Aorta (tissue), 5 donors: ENCODE results near the gene STK10. TPM values are rescaled to one million over a fixed set of nuclear protein-coding genes. Genes with fewer than 3 reads are reported as not detected.

ENCODE experiments used
- ATAC-seq: fragments of 200-7000 bp; cut with Tn5 transposase; one replicate; pipeline ENCODE4 v1.9.1; 2022; ENCODE audit warnings: moderate library complexity; ENCODE audit not compliant: low FRiP score
- DNase-seq, 2 donors: peaks; one replicate each; pipeline ENCODE4 v3.0.0-alpha.2; 2020
- H3K27ac ChIP-seq, 2 donors: one replicate each; pipeline ENCODE4 v1.5.1; 2013; ENCODE audit warnings: low read length in 2 of 2, mild to moderate bottlenecking in 2 of 2, moderate library complexity in 2 of 2, control low read depth in 1 of 2, inconsistent platforms in 1 of 2, low read depth in 1 of 2
- H3K27me3 ChIP-seq, 2 donors: one replicate each; pipeline ENCODE4 v1.6.1; 2013; ENCODE audit warnings: control low read depth in 1 of 2, low read length in 1 of 2, mild to moderate bottlenecking in 1 of 2, moderate library complexity in 1 of 2; ENCODE audit not compliant: insufficient read depth in 2 of 2, control insufficient read depth in 1 of 2
- H3K36me3 ChIP-seq, 2 donors: one replicate each; pipeline ENCODE4 v1.6.1; 2013; ENCODE audit warnings: control low read depth in 1 of 2, low read length in 1 of 2, mild to moderate bottlenecking in 1 of 2; ENCODE audit not compliant: insufficient read depth in 2 of 2, control insufficient read depth in 1 of 2
- H3K4me1 ChIP-seq, 2 donors: one replicate each; pipeline ENCODE4 v1.6.1; 2013; ENCODE audit warnings: low read length in 2 of 2, control low read depth in 1 of 2, mild to moderate bottlenecking in 1 of 2, moderate library complexity in 1 of 2; ENCODE audit not compliant: insufficient read depth in 2 of 2, control insufficient read depth in 1 of 2
- H3K4me3 ChIP-seq, 2 donors: one replicate each; pipeline ENCODE4 v1.5.1; 2013; ENCODE audit warnings: low read length in 2 of 2, control low read depth in 1 of 2, mild to moderate bottlenecking in 1 of 2
- H3K9me3 ChIP-seq: one replicate; pipeline ENCODE4 v1.6.1; 2013; ENCODE audit warnings: mild to moderate bottlenecking, low read length; ENCODE audit not compliant: control insufficient read depth
- WGBS, 2 donors: extraction: QIAGEN DNeasy Blood & Tissue Kit; methylation state at CpG; one replicate each; pipeline ENCODE4 v1.1.7; 2013; 5-methylcytosine and 5-hydroxymethylcytosine counted together
- intact Hi-C, 2 donors: fragments of 100-400 bp; cut with DNase I; formaldehyde crosslinking; loops; one replicate each; pipeline versions ENCODE4 v1.14.2 to v1.15.0; 2022
- polyA plus RNA-seq, 2 donors: library from polyadenylated mRNA; stranded (reverse); fragments of 200-250 nt; gene quantifications; one replicate each; pipeline ENCODE4 v1.2.3, GENCODE V29; 2013
- total RNA-seq, 2 donors: library from RNA; stranded (reverse); fragmentation: NEBNext Ultra II Directional; extraction: Animal tissue kit (Norgen Biotek cat#: 25700); gene quantifications; one replicate each; pipeline ENCODE4 v1.2.1, GENCODE V29; 2021
- donor health status: healthy with polysubstance abuse.
- donor health status: Bipolar disorder and iron deficiency.
- donor health status: DM: no; HTN: no; CAD: no.
- donor health status: DM: no; HTN: no; CAD: no.
- donor health status: DM: yes; HTN: yes; CAD: no.

The STK10 gene
- total and polyA plus RNA-seq, 4 donors = 4.1 to 67.7 (median 18.8) TPM

GRCh38 chr5:172077664-172078425 is 110.2 kb downstream of the STK10 start:
- 89 to 90% methylated on average over 9 of the region's 9 CpGs for WGBS, 2 donors
- ATAC-seq = no peak
- H3K4me1 ChIP-seq = no peaks in the 10 kb centered on the region
- no peak overlapping the region for H3K27ac ChIP-seq
- H3K4me3 ChIP-seq = no peak overlapping the region
- no peaks in the 10 kb centered on the region for H3K9me3 ChIP-seq
- peaks cover 0 to 2% of the 10 kb centered on the region in 2 donors for H3K36me3 ChIP-seq
- intact Hi-C loops = no loop called here
- no peak for DNase-seq
- no peaks in the 10 kb centered on the region for H3K27me3 ChIP-seq

- no peak overlapping the region for H3K27ac ChIP-seq
- H3K4me3 ChIP-seq = no peak overlapping the region
- DNase-seq = no peak
- no peaks in the 10 kb centered on the region for H3K4me1 ChIP-seq
- no peak for ATAC-seq
- no peaks in the 10 kb centered on the region for H3K27me3 ChIP-seq
- peaks cover 0 to 2% of the 10 kb centered on the region in 2 donors for H3K36me3 ChIP-seq
- no peaks in the 10 kb centered on the region for H3K9me3 ChIP-seq
- 77% methylated on average over 10 of the region's 10 CpGs for WGBS, 2 donors
- intact Hi-C loops = no loop called here
Measured at GRCh38 chr5:172076761-172077244, 111.2 kb downstream of the STK10 start.

GRCh38 chr5:172075656-172076055 is 112.4 kb downstream of the STK10 start:
- no peak for ATAC-seq
- H3K27me3 ChIP-seq = no peaks in the 10 kb centered on the region
- no peaks in the 10 kb centered on the region for H3K4me1 ChIP-seq
- peaks cover 0 to 2% of the 10 kb centered on the region in 2 donors for H3K36me3 ChIP-seq
- no peaks in the 10 kb centered on the region for H3K9me3 ChIP-seq
- H3K4me3 ChIP-seq = no peak overlapping the region
- intact Hi-C loops = no loop called here
- WGBS, 2 donors = 97 to 100% methylated on average over 4 of the region's 4 CpGs
- no peak overlapping the region for H3K27ac ChIP-seq
- no peak for DNase-seq

DNA sequence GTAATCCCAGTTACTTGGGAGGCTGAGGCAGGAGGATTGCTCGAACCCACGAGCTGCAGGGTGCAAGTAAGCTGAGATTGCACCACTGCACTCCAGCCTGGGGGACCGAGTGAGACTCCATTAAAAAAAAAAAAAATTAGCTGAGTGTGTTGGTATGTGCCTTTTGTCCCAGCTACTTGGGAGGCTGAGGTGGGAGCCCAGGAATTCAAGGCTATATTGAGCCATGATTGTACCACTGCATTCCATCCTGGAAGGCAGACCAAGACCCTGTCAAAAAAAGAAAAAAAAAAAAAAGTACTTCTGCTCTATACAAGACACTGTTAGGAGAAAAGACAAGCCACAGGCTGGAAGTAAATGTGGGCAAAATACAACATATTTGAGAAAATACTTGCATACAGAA is 113.1 kb downstream of the STK10 start:
- no peak for ATAC-seq
- Histone ChIP-seq H3K27me3 (no peaks in the 10 kb centered on the region), H3K36me3 (no peaks in the 10 kb centered on the region), H3K4me1 (no peaks in the 10 kb centered on the region), H3K27ac (no peak overlapping the region), H3K9me3 (no peaks in the 10 kb centered on the region), H3K4me3 (no peak overlapping the region)
- no peak for DNase-seq
- intact Hi-C loops = no loop called here
- 87 to 93% methylated on average over 3 of the region's 3 CpGs for WGBS, 2 donors

DNA sequence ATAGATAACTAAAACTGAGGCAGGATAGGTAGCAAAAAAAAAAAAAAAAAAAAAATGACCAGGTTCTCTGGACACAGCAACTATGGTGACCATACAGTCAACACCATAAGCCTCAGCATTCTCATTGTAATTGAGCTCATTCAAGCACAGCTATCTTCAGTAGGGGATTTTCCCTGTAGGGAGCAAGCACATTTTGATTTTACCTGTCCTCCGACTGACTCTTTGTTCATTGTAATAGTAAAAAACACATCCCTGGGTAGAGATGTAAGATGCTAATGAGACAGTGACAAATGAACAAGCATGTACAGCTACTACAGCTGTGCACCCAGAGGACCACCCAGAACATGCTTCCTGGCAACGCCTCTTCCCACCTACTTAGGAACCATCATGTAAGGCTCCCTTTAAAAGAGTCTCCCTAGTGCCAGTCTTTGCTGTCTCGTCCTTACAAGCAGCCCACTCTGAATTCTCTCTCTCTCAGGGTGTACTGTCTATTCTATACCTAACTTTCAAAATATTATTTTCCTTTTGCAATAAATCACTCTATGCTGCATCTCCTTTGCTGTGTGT is 116.6 kb downstream of the STK10 start:
- no peak for DNase-seq
- no peak for ATAC-seq
- Histone ChIP-seq H3K27me3 (no peaks in the 10 kb centered on the region), H3K27ac (no peak overlapping the region), H3K4me3 (no peak overlapping the region), H3K9me3 (no peaks in the 10 kb centered on the region), H3K36me3 (no peaks in the 10 kb centered on the region), H3K4me1 (no peaks in the 10 kb centered on the region)
- intact Hi-C loops = no loop called here
- WGBS, 2 donors = 83 to 92% methylated on average over 3 of the region's 3 CpGs

DNA sequence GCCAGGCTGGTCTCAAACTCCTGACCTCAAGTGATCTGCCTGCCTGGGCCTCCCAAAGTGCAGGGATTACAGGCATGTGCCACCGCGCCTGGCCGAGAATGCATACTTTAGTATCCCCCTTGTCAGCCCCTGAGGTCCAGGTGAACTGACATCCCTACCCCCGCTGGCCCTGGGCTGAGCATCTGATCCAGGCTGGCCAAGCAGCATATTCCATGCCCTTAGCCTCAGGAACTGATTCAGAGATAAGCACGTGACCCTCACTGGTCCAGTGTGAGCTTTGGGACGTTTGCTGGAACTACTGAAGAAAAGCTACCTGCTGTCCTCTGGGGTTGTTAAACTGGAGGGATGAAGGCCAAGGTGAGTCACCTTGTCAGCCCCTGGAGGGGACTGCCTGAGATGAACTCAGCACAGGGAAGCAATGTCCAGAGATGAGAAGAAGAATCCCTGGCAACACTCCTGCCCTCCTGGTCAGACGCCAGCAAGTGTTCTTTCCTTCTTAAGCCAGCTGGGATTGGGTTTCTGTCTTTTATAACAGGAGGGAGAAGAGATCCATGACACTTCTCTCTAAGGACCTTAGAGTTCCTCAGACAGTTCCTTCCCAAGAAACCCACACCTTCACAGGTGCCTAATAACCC is 122.5 kb downstream of the STK10 start:
- intact Hi-C loops = no loop called here
- H3K4me1 ChIP-seq = no peaks in the 10 kb centered on the region
- H3K9me3 ChIP-seq = no peaks in the 10 kb centered on the region
- WGBS, 2 donors = 77 to 81% methylated on average over 7 of the region's 7 CpGs
- H3K36me3 ChIP-seq = peaks cover 0 to 2% of the 10 kb centered on the region in 2 donors
- DNase-seq (peak in 1 of 2 donors; percentile 51), ATAC-seq (no peak)
- H3K4me3 ChIP-seq = no peak overlapping the region
- no peaks in the 10 kb centered on the region for H3K27me3 ChIP-seq
- H3K27ac ChIP-seq = no peak overlapping the region

DNA sequence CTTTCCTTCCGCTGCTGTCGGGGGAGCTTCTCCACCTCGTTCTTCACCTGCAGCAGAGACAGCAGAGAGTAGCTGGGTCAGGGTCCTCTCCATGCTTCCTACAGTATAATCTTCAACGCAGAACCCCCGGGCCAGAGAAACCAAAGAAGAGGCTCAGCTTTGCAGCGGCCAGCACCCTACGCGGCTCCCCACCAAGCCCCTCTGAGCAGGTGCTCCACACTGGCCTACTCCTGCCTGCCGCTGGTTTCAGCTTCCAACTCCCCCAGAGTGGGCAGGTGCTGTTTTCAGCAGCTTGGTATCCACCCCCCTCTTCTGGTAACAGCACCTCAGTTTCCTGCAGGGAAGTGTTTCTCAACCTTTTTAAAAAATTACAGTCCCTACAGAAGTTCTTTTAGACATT is 123.3 kb downstream of the STK10 start:
- 93 to 97% methylated on average over 9 of the region's 9 CpGs for WGBS, 2 donors
- no peak overlapping the region for H3K27ac ChIP-seq
- no peaks in the 10 kb centered on the region for H3K4me1 ChIP-seq
- DNase-seq (peak in 1 of 2 donors; percentile 37), ATAC-seq (no peak)
- H3K9me3 ChIP-seq = no peaks in the 10 kb centered on the region
- H3K36me3 ChIP-seq = peaks cover 0 to 2% of the 10 kb centered on the region in 2 donors
- no peaks in the 10 kb centered on the region for H3K27me3 ChIP-seq
- intact Hi-C loops = no loop called here
- H3K4me3 ChIP-seq = no peak overlapping the region

GRCh38 chr5:172064358-172064757 is 123.7 kb downstream of the STK10 start:
- 89 to 94% methylated on average over 5 of the region's 5 CpGs for WGBS, 2 donors
- DNase-seq (peak in 1 of 2 donors; percentile 34), ATAC-seq (no peak)
- Histone ChIP-seq H3K27ac (no peak overlapping the region), H3K4me1 (no peaks in the 10 kb centered on the region), H3K36me3 (peaks cover 0 to 2% of the 10 kb centered on the region in 2 donors), H3K9me3 (no peaks in the 10 kb centered on the region), H3K4me3 (no peak overlapping the region), H3K27me3 (no peaks in the 10 kb centered on the region)
- intact Hi-C loops = no loop called here
